ENCODE results near the gene PJA1.

PJA1 gene

DNA sequence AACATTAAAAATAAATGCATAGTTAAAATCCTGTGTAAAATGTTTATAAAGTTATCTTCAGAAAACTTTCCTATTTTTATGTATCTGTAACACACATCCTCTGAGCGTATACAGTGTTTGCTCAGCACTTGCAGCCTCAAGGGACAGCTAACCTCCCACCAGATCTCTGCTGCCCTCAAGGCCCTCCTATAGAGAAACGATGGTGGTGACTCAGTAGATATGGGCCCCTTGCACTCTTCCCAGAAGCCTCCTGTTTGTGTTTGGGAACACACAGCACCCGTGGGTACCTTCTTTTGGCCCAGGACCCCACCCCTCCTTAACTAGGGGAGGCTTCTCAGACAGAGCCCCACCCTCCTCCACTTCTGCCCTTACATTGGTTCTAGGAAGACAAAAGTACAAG is 26.7 kb downstream of the PJA1 start:
- CTCF ChIA-PET = interaction anchor here (0.8 to 1.0 kb wide), 2 partner anchors 16 to 75 kb away, joined by 3 read pairs; no protein-coding TSS in a partner anchor
- POLR2A ChIA-PET = interaction anchor here (1.1 kb wide), 1 partner anchor 310 kb away, joined by 3 read pairs; the partner anchor contains the start of gene EFNB1

DNA sequence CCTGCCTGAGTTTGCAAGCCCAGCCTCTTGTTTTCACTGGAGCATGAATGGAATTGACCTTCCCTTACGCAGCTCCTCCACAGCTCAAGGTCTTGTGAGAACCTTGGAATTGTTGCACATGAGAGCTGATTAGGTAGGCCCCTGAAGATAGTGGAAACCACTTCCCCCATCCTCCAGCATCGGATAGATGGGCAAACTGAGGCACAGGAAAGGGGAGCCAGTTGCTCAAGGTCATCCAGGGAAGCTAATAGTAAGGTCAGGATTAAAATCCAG is 27.2 kb downstream of the PJA1 start:
- no peak overlapping the region for H3K4me3 ChIP-seq (ENCODE audit: low read depth, low read length)
- no peaks in the 10 kb centered on the region for H3K36me3 ChIP-seq (ENCODE audit: control insufficient read depth in 2 of 2, insufficient read depth in 1 of 2, low read length in 2 of 2)
- H3K4me1 ChIP-seq (ENCODE audit: control insufficient read depth, insufficient read depth, low read length) = no peaks in the 10 kb centered on the region
- POLR2A ChIA-PET = interaction anchor here (1.1 kb wide), 1 partner anchor 309 kb away, joined by 3 read pairs; the partner anchor contains the start of gene EFNB1
- CTCF ChIA-PET = interaction anchor here (0.6 to 1.1 kb wide), 5 partner anchors 16 to 1109 kb away, joined by 3 to 4 read pairs (median 3); no protein-coding TSS in a partner anchor
- H3K9me3 ChIP-seq (ENCODE audit: control insufficient read depth, insufficient read depth, low read depth, low read length) = no peaks in the 10 kb centered on the region
- no peak for TF ChIP-seq ZNF138 (tag by site-specific recombination; IDR thresholded peaks at IDR 0.05; ENCODE audit: borderline replicate concordance)
- TF ChIP-seq, protein P1, sequence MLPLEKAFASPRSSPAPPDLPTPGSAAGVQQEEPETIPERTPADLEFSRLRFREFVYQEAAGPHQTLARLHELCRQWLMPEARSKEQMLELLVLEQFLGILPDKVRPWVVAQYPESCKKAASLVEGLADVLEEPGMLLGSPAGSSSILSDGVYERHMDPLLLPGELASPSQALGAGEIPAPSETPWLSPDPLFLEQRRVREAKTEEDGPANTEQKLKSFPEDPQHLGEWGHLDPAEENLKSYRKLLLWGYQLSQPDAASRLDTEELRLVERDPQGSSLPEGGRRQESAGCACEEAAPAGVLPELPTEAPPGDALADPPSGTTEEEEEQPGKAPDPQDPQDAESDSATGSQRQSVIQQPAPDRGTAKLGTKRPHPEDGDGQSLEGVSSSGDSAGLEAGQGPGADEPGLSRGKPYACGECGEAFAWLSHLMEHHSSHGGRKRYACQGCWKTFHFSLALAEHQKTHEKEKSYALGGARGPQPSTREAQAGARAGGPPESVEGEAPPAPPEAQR (tag by site-specific recombination; IDR thresholded peaks at IDR 0.05) = no peak
- no peak for TF ChIP-seq ZIC2 (tag by site-specific recombination; IDR thresholded peaks at IDR 0.05)
- no peak for TF ChIP-seq ZNF133 (tag by site-specific recombination; IDR thresholded peaks at IDR 0.05)
- no peak for TF ChIP-seq ZNF274 (IDR thresholded peaks at IDR 0.05; ENCODE audit: low read length)
- no peak for TF ChIP-seq ZNF274 (tag by site-specific recombination; IDR thresholded peaks at IDR 0.05; ENCODE audit: borderline replicate concordance)
- TF ChIP-seq ZNF311 (tag by site-specific recombination; IDR thresholded peaks at IDR 0.05; ENCODE audit: borderline replicate concordance) = no peak
- TF ChIP-seq ZNF292 (tag by site-specific recombination; IDR thresholded peaks at IDR 0.05; ENCODE audit: borderline replicate concordance, low read depth) = no peak
- no peak for TF ChIP-seq ZNF155 (tag by site-specific recombination; IDR thresholded peaks at IDR 0.05)
- no peak overlapping the region for H3K27ac ChIP-seq (ENCODE audit: extremely low read depth, low read depth, low read length)

More for the DNA sequence above, 26.7 kb downstream of the PJA1 start:
- H3K4me3 ChIP-seq (ENCODE audit: low read depth, low read length) = no peak overlapping the region
- no peak for TF ChIP-seq ZNF621 (tag by site-specific recombination; IDR thresholded peaks at IDR 0.05)
- no peak for TF ChIP-seq ZNF350 (tag by site-specific recombination; IDR thresholded peaks at IDR 0.05)
- no peak for TF ChIP-seq ZSCAN16 (tag by site-specific recombination; IDR thresholded peaks at IDR 0.05)
- TF ChIP-seq ZNF138 (tag by site-specific recombination; IDR thresholded peaks at IDR 0.05; ENCODE audit: borderline replicate concordance) = no peak
- no peak for TF ChIP-seq ZNF629 (tag by site-specific recombination; IDR thresholded peaks at IDR 0.05)
- TF ChIP-seq ZNF843 (tag by site-specific recombination; IDR thresholded peaks at IDR 0.05) = no peak
- no peak for TF ChIP-seq ZNF221 (tag by site-specific recombination; IDR thresholded peaks at IDR 0.05; ENCODE audit: borderline replicate concordance)
- TF ChIP-seq ZNF416 (tag by site-specific recombination; IDR thresholded peaks at IDR 0.05) = no peak
- TF ChIP-seq EGR2 (tag by site-specific recombination; IDR thresholded peaks at IDR 0.05; ENCODE audit: low read depth) = no peak
- TF ChIP-seq MEIS1 (CRISPR knock-in tag; IDR thresholded peaks at IDR 0.05; ENCODE audit: borderline replicate concordance) = no peak
- no peak for TF ChIP-seq ZEB2 (tag by site-specific recombination; IDR thresholded peaks at IDR 0.05)
- TF ChIP-seq ZBTB48 (tag by site-specific recombination; IDR thresholded peaks at IDR 0.05) = no peak
- no peaks in the 10 kb centered on the region for H3K36me3 ChIP-seq (ENCODE audit: control insufficient read depth in 2 of 2, insufficient read depth in 1 of 2, low read length in 2 of 2)
- no peaks in the 10 kb centered on the region for H3K4me1 ChIP-seq (ENCODE audit: control insufficient read depth, insufficient read depth, low read length)
- H3K9me3 ChIP-seq (ENCODE audit: control insufficient read depth, insufficient read depth, low read depth, low read length) = no peaks in the 10 kb centered on the region
- H3K27ac ChIP-seq (ENCODE audit: extremely low read depth, low read depth, low read length) = no peak overlapping the region

DNA sequence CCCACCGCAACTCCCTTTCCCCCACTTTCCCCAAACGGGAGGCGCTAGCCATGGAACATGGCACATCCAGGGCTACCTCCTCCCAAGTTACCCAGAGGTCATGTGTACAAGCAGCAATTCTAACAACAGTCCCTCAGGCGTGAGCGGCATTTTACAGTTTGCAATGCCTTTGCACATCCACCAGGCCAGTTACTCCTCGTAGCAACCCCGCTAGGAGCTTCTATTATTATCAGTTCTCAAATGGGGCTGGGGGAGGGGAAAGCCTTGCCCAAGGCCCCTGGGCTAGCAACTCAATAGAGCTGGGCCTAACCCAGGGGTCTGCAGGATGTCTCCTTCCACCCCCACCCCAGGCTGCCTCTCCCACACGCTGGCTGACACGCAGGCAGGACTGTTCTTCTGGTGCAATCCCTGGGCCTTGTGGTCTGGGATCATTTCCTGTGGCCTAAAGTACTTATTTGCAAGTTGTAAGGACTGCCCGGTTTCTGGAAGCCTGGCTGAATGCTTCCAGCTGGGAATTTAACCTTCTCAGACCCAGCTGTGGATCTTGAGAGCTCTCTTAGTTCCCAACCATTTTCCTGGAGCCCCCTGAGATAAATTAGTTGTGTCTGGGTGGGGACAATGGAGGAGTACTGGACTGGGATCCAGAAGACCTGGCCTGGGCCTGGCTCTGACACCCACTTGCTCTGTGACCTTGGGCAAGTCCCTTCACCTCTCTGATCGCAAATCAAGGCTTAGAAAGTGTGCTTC is 27.7 kb downstream of the PJA1 start:
- POLR2A ChIA-PET = interaction anchor here (1.1 kb wide), 1 partner anchor 309 kb away, joined by 3 read pairs; the partner anchor contains the start of gene EFNB1
- no peak overlapping the region for H3K4me3 ChIP-seq (ENCODE audit: low read depth, low read length)
- no peak overlapping the region for H3K27ac ChIP-seq (ENCODE audit: extremely low read depth, low read depth, low read length)
- CTCF ChIA-PET = interaction anchor here (0.6 to 1.1 kb wide), 8 partner anchors 10 to 1109 kb away, joined by 3 to 4 read pairs (median 3); no protein-coding TSS in a partner anchor
- H3K36me3 ChIP-seq (ENCODE audit: control insufficient read depth in 2 of 2, insufficient read depth in 1 of 2, low read length in 2 of 2) = no peaks in the 10 kb centered on the region
- no peaks in the 10 kb centered on the region for H3K9me3 ChIP-seq (ENCODE audit: control insufficient read depth, insufficient read depth, low read depth, low read length)
- 0 out of 2 replicates have a peak, but pooled peaks have one; percentile 29 for TF ChIP-seq PRDM1 (tag by site-specific recombination; IDR thresholded peaks at IDR 0.05)
- TF ChIP-seq, protein P2, sequence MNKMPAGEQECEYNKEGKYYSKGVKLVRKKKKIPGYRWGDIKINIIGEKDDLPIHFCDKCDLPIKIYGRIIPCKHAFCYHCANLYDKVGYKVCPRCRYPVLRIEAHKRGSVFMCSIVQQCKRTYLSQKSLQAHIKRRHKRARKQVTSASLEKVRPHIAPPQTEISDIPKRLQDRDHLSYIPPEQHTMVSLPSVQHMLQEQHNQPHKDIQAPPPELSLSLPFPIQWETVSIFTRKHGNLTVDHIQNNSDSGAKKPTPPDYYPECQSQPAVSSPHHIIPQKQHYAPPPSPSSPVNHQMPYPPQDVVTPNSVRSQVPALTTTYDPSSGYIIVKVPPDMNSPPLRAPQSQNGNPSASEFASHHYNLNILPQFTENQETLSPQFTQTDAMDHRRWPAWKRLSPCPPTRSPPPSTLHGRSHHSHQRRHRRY (tag by site-specific recombination; IDR thresholded peaks at IDR 0.05) = no peak
- no peaks in the 10 kb centered on the region for H3K4me1 ChIP-seq (ENCODE audit: control insufficient read depth, insufficient read depth, low read length)
